ENCODE results near the gene PGM1.

The PGM1 gene

DNA sequence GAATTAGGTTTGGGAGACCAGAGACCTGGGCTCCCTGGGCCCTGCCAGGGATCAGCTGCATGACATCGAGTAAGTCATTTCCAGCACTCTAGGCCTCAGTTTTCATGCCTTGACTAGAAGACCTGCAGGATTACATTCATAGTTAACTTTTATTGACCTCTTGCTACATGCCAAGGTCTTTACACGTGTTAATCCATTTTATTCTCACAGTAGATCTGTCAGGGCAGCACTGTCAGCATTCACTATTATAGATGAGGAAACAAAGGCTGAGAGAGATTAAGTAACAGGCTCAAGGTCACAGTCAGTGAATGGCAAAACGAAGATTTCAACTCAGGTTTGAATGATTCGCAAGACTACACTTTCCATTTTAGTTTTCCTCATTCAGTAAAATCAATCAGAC is 37.0 kb downstream of the PGM1 start:
- POLR2A ChIA-PET: no interaction called here
- no peak for DNase-seq
- H3K4me1 ChIP-seq (ENCODE audit: control extremely low read depth in 1 of 4, control insufficient read depth in 4 of 4, insufficient read depth in 4 of 4, low read length in 3 of 4): peaks cover 0 to 10% (median 3%) of the 10 kb centered on the region in 4 experiments
- H3K27me3 ChIP-seq (replicated peaks in 2 of 5; ENCODE audit: control insufficient read depth in 4 of 5, insufficient read depth in 5 of 5, low read length in 4 of 5): no peaks in the 10 kb centered on the region
- H3K4me3 ChIP-seq (ENCODE audit: control insufficient read depth in 1 of 7, extremely low read depth in 1 of 7, insufficient read depth in 4 of 7, low read depth in 2 of 7, low read length in 6 of 7): no peak overlapping the region
- H3K9me3 ChIP-seq (ENCODE audit: control extremely low read depth in 1 of 5, control insufficient read depth in 4 of 5, insufficient read depth in 2 of 5, low read depth in 1 of 5, low read length in 4 of 5): no peaks in the 10 kb centered on the region
- CTCF ChIA-PET: no interaction called here
- peaks cover 10 to 30% (median 17%) of the 10 kb centered on the region in 4 experiments for H3K36me3 ChIP-seq (ENCODE audit: control insufficient read depth in 4 of 4, insufficient read depth in 4 of 4, low read length in 3 of 4)
- no peak overlapping the region for H3K27ac ChIP-seq (ENCODE audit: insufficient read depth in 1 of 2, low read depth in 1 of 2, low read length in 2 of 2, poor library complexity in 1 of 2, severe bottlenecking in 2 of 2)
- WGBS (ENCODE audit: insufficient coverage): 72% methylated on average over 3 of the region's 4 CpGs

DNA sequence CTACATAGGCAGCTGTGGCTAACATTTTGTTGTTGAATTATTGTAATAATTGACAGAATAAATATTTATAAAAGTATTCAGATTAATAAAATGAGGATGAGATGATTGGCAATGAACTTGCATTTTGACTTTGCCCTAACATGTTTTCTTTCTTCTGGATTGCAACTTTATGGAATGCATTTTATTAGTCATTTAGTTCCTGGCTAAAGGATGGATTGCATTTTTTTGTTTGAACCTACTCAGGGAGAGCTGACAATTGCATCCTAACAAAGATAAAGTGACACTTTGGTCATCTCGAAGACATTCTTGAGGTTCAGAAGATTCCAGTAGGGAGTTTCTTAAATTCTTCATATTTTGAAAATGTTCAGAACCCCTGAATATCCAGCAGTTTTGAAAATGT is 37.5 kb downstream of the PGM1 start:
- POLR2A ChIA-PET: no interaction called here
- no peak overlapping the region for H3K27ac ChIP-seq (ENCODE audit: insufficient read depth in 1 of 2, low read depth in 1 of 2, low read length in 2 of 2, poor library complexity in 1 of 2, severe bottlenecking in 2 of 2)
- H3K9me3 ChIP-seq (ENCODE audit: control extremely low read depth in 1 of 5, control insufficient read depth in 4 of 5, insufficient read depth in 2 of 5, low read depth in 1 of 5, low read length in 4 of 5): no peaks in the 10 kb centered on the region
- peaks cover 0 to 7% (median 3%) of the 10 kb centered on the region in 4 experiments for H3K4me1 ChIP-seq (ENCODE audit: control extremely low read depth in 1 of 4, control insufficient read depth in 4 of 4, insufficient read depth in 4 of 4, low read length in 3 of 4)
- DNase-seq: no peak
- no peak overlapping the region for H3K4me3 ChIP-seq (ENCODE audit: control insufficient read depth in 1 of 7, extremely low read depth in 1 of 7, insufficient read depth in 4 of 7, low read depth in 2 of 7, low read length in 6 of 7)
- 100% methylated on average over 1 of the region's 1 CpG for WGBS (ENCODE audit: insufficient coverage)
- no peaks in the 10 kb centered on the region for H3K27me3 ChIP-seq (replicated peaks in 2 of 5; ENCODE audit: control insufficient read depth in 4 of 5, insufficient read depth in 5 of 5, low read length in 4 of 5)
- peaks cover 10 to 31% (median 17%) of the 10 kb centered on the region in 4 experiments for H3K36me3 ChIP-seq (ENCODE audit: control insufficient read depth in 4 of 4, insufficient read depth in 4 of 4, low read length in 3 of 4)
- CTCF ChIA-PET: no interaction called here

DNA sequence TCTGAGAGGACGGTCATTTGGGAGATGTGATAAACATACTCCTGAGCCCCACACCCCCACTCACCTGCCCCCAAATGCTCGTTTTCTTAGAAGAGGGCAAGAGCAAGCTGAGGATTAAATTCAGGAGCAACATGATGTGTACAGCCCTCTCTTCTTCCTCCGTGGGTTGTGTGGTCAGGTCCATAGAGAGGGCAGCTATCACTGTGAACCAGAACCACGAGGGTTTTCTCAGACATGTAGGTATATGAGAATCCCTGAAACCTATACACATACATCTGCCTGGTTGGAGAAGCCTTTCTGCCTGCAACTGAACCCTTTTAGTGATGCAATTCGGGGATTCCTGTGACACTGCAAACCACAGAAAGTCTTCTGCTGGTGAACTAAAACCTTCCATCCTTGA is 38.9 kb downstream of the PGM1 start:
- 73% methylated on average over 3 of the region's 5 CpGs for WGBS (ENCODE audit: insufficient coverage)
- no peaks in the 10 kb centered on the region for H3K9me3 ChIP-seq (ENCODE audit: control extremely low read depth in 1 of 5, control insufficient read depth in 4 of 5, insufficient read depth in 2 of 5, low read depth in 1 of 5, low read length in 4 of 5)

DNA sequence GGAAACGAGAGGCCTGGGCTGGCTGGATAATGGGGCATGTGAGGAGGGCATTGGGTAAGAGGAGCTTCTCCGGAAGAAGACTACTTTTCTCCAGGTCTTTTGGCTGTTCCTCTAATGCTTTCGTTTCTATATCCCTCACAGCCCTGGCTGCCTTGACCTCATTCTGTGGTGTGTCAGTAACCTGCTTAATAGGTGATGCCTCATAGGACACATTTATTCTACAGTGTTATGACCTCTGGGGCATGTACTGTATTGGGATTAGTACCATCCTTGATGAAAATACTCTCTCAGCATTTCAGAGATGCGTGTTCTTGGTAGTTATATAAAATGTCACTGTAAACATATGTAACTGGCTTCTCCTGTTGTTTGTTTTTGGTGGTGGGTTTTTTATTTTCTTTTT is 40.1 kb downstream of the PGM1 start:
- no peaks in the 10 kb centered on the region for H3K4me1 ChIP-seq (ENCODE audit: control extremely low read depth in 1 of 4, control insufficient read depth in 4 of 4, insufficient read depth in 4 of 4, low read length in 3 of 4)
- H3K27ac ChIP-seq (ENCODE audit: insufficient read depth in 1 of 2, low read depth in 1 of 2, low read length in 2 of 2, poor library complexity in 1 of 2, severe bottlenecking in 2 of 2): no peak overlapping the region
- ChIA-PET POLR2A (interaction anchor here (0.7 kb wide), 1 partner anchor 1042 kb away, joined by 4 read pairs; no protein-coding TSS in a partner anchor), CTCF (interaction anchor here (1.4 kb wide), 1 partner anchor 11 kb away, joined by 3 read pairs; no protein-coding TSS in a partner anchor)
- H3K27me3 ChIP-seq (replicated peaks in 2 of 5; ENCODE audit: control insufficient read depth in 4 of 5, insufficient read depth in 5 of 5, low read length in 4 of 5): no peaks in the 10 kb centered on the region
- H3K4me3 ChIP-seq (ENCODE audit: control insufficient read depth in 1 of 7, extremely low read depth in 1 of 7, insufficient read depth in 4 of 7, low read depth in 2 of 7, low read length in 6 of 7): no peak overlapping the region
- DNase-seq: no peak
- H3K36me3 ChIP-seq (ENCODE audit: control insufficient read depth in 4 of 4, insufficient read depth in 4 of 4, low read length in 3 of 4): peaks cover 10 to 51% (median 36%) of the 10 kb centered on the region in 4 experiments
- WGBS (ENCODE audit: insufficient coverage): 100% methylated on average over 3 of the region's 4 CpGs
- H3K9me3 ChIP-seq (ENCODE audit: control extremely low read depth in 1 of 5, control insufficient read depth in 4 of 5, insufficient read depth in 2 of 5, low read depth in 1 of 5, low read length in 4 of 5): no peaks in the 10 kb centered on the region

More for the DNA sequence above, 38.9 kb downstream of the PGM1 start:
- Histone ChIP-seq H3K4me3 (ENCODE audit: control insufficient read depth in 1 of 7, extremely low read depth in 1 of 7, insufficient read depth in 4 of 7, low read depth in 2 of 7, low read length in 6 of 7) (no peak overlapping the region), H3K36me3 (ENCODE audit: control insufficient read depth in 4 of 4, insufficient read depth in 4 of 4, low read length in 3 of 4) (peaks cover 10 to 43% (median 27%) of the 10 kb centered on the region in 4 experiments), H3K27me3 (replicated peaks in 2 of 5; ENCODE audit: control insufficient read depth in 4 of 5, insufficient read depth in 5 of 5, low read length in 4 of 5) (no peaks in the 10 kb centered on the region), H3K4me1 (ENCODE audit: control extremely low read depth in 1 of 4, control insufficient read depth in 4 of 4, insufficient read depth in 4 of 4, low read length in 3 of 4) (no peaks in the 10 kb centered on the region), H3K27ac (ENCODE audit: insufficient read depth in 1 of 2, low read depth in 1 of 2, low read length in 2 of 2, poor library complexity in 1 of 2, severe bottlenecking in 2 of 2) (no peak overlapping the region)
- DNase-seq: no peak
- POLR2A ChIA-PET: no interaction called here
- CTCF ChIA-PET: interaction anchor here (1.4 kb wide), 1 partner anchor 9 kb away, joined by 3 read pairs; no protein-coding TSS in a partner anchor

DNA sequence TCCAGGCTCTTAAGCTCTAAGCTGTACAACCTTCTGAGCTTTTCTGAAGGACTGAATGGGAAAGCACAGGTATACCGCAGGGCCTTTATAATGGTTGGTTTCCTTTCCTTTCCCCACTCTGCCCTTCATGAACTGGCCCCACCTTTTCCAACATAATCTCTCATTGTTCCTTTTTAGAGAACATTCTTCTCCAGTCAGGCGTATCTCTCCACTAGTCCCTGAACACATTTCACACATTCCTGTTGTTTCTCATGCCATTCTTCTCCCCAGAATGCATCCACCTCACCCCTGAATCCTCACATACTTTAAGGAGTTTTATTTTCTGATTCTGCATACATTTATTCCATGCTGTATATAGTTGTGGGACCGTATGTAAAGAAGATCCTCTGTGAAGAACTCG is 41.3 kb downstream of the PGM1 start:
- Histone ChIP-seq H3K36me3 (ENCODE audit: control insufficient read depth in 4 of 4, insufficient read depth in 4 of 4, low read length in 3 of 4) (peaks cover 10 to 57% (median 37%) of the 10 kb centered on the region in 4 experiments), H3K27me3 (replicated peaks in 2 of 5; ENCODE audit: control insufficient read depth in 4 of 5, insufficient read depth in 5 of 5, low read length in 4 of 5) (no peaks in the 10 kb centered on the region), H3K27ac (ENCODE audit: insufficient read depth in 1 of 2, low read depth in 1 of 2, low read length in 2 of 2, poor library complexity in 1 of 2, severe bottlenecking in 2 of 2) (no peak overlapping the region), H3K9me3 (ENCODE audit: control extremely low read depth in 1 of 5, control insufficient read depth in 4 of 5, insufficient read depth in 2 of 5, low read depth in 1 of 5, low read length in 4 of 5) (no peaks in the 10 kb centered on the region), H3K4me1 (ENCODE audit: control extremely low read depth in 1 of 4, control insufficient read depth in 4 of 4, insufficient read depth in 4 of 4, low read length in 3 of 4) (peaks cover 0 to 4% (median 0%) of the 10 kb centered on the region in 4 experiments), H3K4me3 (ENCODE audit: control insufficient read depth in 1 of 7, extremely low read depth in 1 of 7, insufficient read depth in 4 of 7, low read depth in 2 of 7, low read length in 6 of 7) (no peak overlapping the region)
- ChIA-PET POLR2A (interaction anchor here (0.7 kb wide), 1 partner anchor 195 kb away, joined by 3 read pairs; no protein-coding TSS in a partner anchor), CTCF (no interaction called here)
- WGBS (ENCODE audit: insufficient coverage): 100% methylated on average over 2 of the region's 4 CpGs
- no peak for DNase-seq

DNA sequence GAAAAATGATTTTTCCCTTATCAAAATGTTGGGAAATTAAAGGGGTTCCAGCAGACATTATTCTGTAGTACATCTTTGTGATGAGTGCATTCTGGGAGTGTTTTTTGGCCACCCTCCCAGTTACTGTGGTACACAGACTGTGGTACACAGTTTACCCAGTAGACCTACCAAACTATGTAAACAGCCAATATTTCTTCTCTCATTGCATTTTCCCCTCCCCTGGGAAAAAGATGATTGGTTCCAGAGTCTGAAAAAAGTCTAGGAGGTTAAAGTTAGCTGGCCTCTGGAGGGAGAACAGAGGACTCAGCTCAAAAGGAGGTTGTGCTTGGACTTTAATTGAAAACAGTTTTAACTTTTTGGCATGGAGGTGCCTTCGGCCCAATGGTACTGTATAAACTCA is 42.5 kb downstream of the PGM1 start:
- H3K27me3 ChIP-seq (replicated peaks in 2 of 5; ENCODE audit: control insufficient read depth in 4 of 5, insufficient read depth in 5 of 5, low read length in 4 of 5): no peaks in the 10 kb centered on the region
- POLR2A ChIA-PET: no interaction called here
- H3K36me3 ChIP-seq (ENCODE audit: control insufficient read depth in 4 of 4, insufficient read depth in 4 of 4, low read length in 3 of 4): peaks cover 4 to 57% (median 32%) of the 10 kb centered on the region in 4 experiments
- H3K9me3 ChIP-seq (ENCODE audit: control extremely low read depth in 1 of 5, control insufficient read depth in 4 of 5, insufficient read depth in 2 of 5, low read depth in 1 of 5, low read length in 4 of 5): no peaks in the 10 kb centered on the region
- WGBS (ENCODE audit: insufficient coverage): no CpG with 5 or more reads among the region's 1 CpG
- no peak for DNase-seq
- peaks cover 0 to 10% (median 3%) of the 10 kb centered on the region in 4 experiments for H3K4me1 ChIP-seq (ENCODE audit: control extremely low read depth in 1 of 4, control insufficient read depth in 4 of 4, insufficient read depth in 4 of 4, low read length in 3 of 4)
- no peak overlapping the region for H3K4me3 ChIP-seq (ENCODE audit: control insufficient read depth in 1 of 7, extremely low read depth in 1 of 7, insufficient read depth in 4 of 7, low read depth in 2 of 7, low read length in 6 of 7)
- H3K27ac ChIP-seq (ENCODE audit: insufficient read depth in 1 of 2, low read depth in 1 of 2, low read length in 2 of 2, poor library complexity in 1 of 2, severe bottlenecking in 2 of 2): no peak overlapping the region
- CTCF ChIA-PET: no interaction called here

DNA sequence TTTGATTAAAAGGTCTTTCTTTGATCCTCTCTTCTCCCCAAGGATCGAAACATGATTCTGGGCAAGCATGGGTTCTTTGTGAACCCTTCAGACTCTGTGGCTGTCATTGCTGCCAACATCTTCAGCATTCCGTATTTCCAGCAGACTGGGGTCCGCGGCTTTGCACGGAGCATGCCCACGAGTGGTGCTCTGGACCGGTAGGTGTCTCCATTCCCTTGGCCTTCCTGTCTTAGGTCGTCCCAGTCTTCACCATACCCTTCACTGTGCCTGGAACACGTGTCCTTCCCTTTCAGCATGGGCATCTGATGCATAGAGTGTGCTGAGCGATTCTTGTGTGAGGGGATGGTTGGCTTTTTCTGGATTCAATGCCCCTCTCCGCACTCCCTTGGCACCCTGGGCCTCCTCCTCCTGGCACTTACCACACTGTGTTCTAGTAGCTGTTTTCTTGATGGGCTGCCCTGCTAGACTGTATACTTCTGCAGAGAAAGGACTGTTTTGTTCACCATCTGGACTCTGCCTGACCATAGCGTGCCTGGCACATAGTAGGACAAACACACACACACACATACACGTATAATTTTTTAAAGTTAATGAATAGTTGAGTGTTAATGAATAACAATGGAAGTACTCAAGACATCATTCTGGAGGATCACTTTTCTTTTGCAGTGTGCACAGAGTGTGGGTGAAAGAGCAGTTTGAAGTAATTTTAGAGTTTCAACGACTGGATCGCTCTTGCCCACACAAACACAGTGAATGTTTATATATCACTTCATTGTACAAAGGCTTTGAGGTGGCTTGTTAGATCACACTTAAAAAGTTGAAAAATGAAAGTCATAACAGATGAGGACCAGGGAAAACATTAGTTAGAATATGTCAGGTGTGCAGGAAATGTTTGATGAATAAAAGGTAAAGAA is 43.2 kb downstream of the PGM1 start:
- no peak overlapping the region for H3K4me3 ChIP-seq (ENCODE audit: control insufficient read depth in 1 of 7, extremely low read depth in 1 of 7, insufficient read depth in 4 of 7, low read depth in 2 of 7, low read length in 6 of 7)
- H3K9me3 ChIP-seq (ENCODE audit: control extremely low read depth in 1 of 5, control insufficient read depth in 4 of 5, insufficient read depth in 2 of 5, low read depth in 1 of 5, low read length in 4 of 5): no peaks in the 10 kb centered on the region
- H3K27me3 ChIP-seq (replicated peaks in 2 of 5; ENCODE audit: control insufficient read depth in 4 of 5, insufficient read depth in 5 of 5, low read length in 4 of 5): no peaks in the 10 kb centered on the region
- no peak overlapping the region for H3K27ac ChIP-seq (ENCODE audit: insufficient read depth in 1 of 2, low read depth in 1 of 2, low read length in 2 of 2, poor library complexity in 1 of 2, severe bottlenecking in 2 of 2)
- ChIA-PET POLR2A (no interaction called here), CTCF (interaction anchor here (1.1 kb wide), 1 partner anchor 28 kb away, joined by 3 read pairs; no protein-coding TSS in a partner anchor)
- H3K36me3 ChIP-seq (ENCODE audit: control insufficient read depth in 4 of 4, insufficient read depth in 4 of 4, low read length in 3 of 4): peaks cover 4 to 50% (median 30%) of the 10 kb centered on the region in 4 experiments
- DNase-seq: no peak
- WGBS (ENCODE audit: insufficient coverage): 97% methylated on average over 7 of the region's 15 CpGs
- peaks cover 0 to 14% (median 7%) of the 10 kb centered on the region in 4 experiments for H3K4me1 ChIP-seq (ENCODE audit: control extremely low read depth in 1 of 4, control insufficient read depth in 4 of 4, insufficient read depth in 4 of 4, low read length in 3 of 4)

All from common myeloid progenitor, CD34-positive (primary cell).